Prostate gland (tissue), 2 donors: ENCODE results near the gene FILIP1.

Experiments used
- POLR2A ChIP-seq: fragments of 450-650 bp; IDR thresholded peaks from one replicate; pipeline ENCODE4 v1.6.1; 2016; ENCODE audit warnings: antibody characterized with exemption, mild to moderate bottlenecking
- POLR2AphosphoS5 ChIP-seq: sonication (generic); formaldehyde crosslinking; IDR thresholded peaks from one replicate; pipeline ENCODE4 v1.6.1; 2017; ENCODE audit warnings: antibody characterized with exemption
- TF ChIP-seq, protein P1 (sequence below), 4 experiments: fragments of 200-600 bp in 2 of 4; fragments of 450-650 bp in 2 of 4; sonication (generic) in 2 of 4; IDR thresholded peaks; 1 replicate in 3 of 4; 2 replicates in 1 of 4; pipeline ENCODE4 v1.5.1; 2016 to 2019; ENCODE audit warnings: antibody characterized with exemption in 4 of 4, mild to moderate bottlenecking in 2 of 4, moderate library complexity in 2 of 4

DNA sequence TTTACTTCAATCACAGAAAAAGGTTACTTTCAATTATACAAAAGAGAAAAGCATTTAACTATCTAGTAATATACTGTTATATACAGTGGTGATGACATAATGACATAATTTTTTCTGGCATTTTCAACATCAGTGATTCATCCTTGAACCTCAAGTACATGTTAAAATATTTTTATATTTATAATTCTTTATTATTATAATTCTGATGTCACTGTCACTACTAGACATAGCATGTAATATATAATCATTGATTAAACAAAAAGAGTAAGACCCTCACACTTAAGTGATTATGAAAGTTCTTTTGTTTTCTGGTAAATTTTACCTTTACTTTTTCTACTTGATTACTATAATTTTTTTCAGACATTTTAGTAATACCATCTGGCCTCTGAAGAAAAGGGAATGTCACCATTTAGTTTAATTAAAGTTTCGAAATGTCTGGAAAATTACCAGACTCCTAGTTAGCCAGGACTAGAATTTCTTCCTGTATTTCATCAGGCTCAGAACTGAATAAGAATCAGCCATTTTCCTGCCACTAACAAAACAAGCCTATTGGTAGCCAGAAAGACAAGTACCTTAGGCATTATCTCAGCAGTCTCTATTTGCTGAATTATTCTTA, 71.5 kb downstream of the FILIP1 start:
- TF ChIP-seq, protein P1, sequence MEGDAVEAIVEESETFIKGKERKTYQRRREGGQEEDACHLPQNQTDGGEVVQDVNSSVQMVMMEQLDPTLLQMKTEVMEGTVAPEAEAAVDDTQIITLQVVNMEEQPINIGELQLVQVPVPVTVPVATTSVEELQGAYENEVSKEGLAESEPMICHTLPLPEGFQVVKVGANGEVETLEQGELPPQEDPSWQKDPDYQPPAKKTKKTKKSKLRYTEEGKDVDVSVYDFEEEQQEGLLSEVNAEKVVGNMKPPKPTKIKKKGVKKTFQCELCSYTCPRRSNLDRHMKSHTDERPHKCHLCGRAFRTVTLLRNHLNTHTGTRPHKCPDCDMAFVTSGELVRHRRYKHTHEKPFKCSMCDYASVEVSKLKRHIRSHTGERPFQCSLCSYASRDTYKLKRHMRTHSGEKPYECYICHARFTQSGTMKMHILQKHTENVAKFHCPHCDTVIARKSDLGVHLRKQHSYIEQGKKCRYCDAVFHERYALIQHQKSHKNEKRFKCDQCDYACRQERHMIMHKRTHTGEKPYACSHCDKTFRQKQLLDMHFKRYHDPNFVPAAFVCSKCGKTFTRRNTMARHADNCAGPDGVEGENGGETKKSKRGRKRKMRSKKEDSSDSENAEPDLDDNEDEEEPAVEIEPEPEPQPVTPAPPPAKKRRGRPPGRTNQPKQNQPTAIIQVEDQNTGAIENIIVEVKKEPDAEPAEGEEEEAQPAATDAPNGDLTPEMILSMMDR (IDR thresholded peaks at IDR 0.05): no peak
- TF ChIP-seq POLR2AphosphoS5: no peak
- TF ChIP-seq POLR2A: no peak
